HFFc6 (cell line): Measurements from ENCODE around the gene CREG1. TPM values are rescaled to one million over a fixed set of nuclear protein-coding genes. Genes with fewer than 3 reads are reported as not detected.

Experiments
- DNase-seq: peaks from one replicate; pipeline ENCODE4 v3.0.0-alpha.2; 2018
- H3K27ac Mint-ChIP-seq: 2 replicates; pipeline ENCODE4 v1.8.0; 2020; ENCODE audit warnings: mild to moderate bottlenecking, mixed read lengths
- H3K27me3 Mint-ChIP-seq: 2 replicates; pipeline ENCODE4 v1.8.0; 2021; ENCODE audit warnings: mild to moderate bottlenecking, moderate library complexity, mixed read lengths; ENCODE audit not compliant: insufficient read depth
- H3K36me3 Mint-ChIP-seq: 2 replicates; pipeline ENCODE4 v1.8.0; 2021; ENCODE audit warnings: low read depth, mixed read lengths
- H3K4me1 Mint-ChIP-seq: 2 replicates; pipeline ENCODE4 v1.8.0; 2020; ENCODE audit warnings: low read depth, mixed read lengths
- H3K4me3 Mint-ChIP-seq: 2 replicates; pipeline ENCODE4 v1.8.0; 2020; ENCODE audit warnings: mild to moderate bottlenecking, moderate library complexity, mixed read lengths
- H3K9me3 Mint-ChIP-seq: 2 replicates; pipeline ENCODE4 v1.8.0; 2020; ENCODE audit warnings: mild to moderate bottlenecking, mixed read lengths
- CTCF ChIP-seq: fragments of 200-600 bp; sonication (generic); IDR thresholded peaks from 2 replicates; pipeline ENCODE4 v1.5.0; 2021; ENCODE audit warnings: antibody characterized with exemption, mild to moderate bottlenecking
- total RNA-seq, 6 experiments: library from RNA; stranded (reverse); fragmentation: NEBNext Ultra II Directional; extraction: Animal tissue kit (Norgen Biotek cat#: 25700); gene quantifications; 2 replicates in 1 of 6; 3 replicates in 5 of 6; pipeline ENCODE4 v1.2.3, GENCODE V29; 2021

CREG1 gene
- total RNA-seq, 6 experiments from 2014 or later = 13.6 to 21.7 (median 16.7) TPM

- TF ChIP-seq CTCF = no peak
- no peak for DNase-seq
- peaks cover 5% of the 10 kb centered on the region; the same call in 1 of the 2 replicates for H3K4me1 Mint-ChIP-seq
- no peaks in the 10 kb centered on the region for H3K9me3 Mint-ChIP-seq
- H3K4me3 Mint-ChIP-seq = no peak overlapping the region
- H3K27ac Mint-ChIP-seq = no peak overlapping the region
- H3K27me3 Mint-ChIP-seq = peaks cover 15% of the 10 kb centered on the region
- no peaks in the 10 kb centered on the region for H3K36me3 Mint-ChIP-seq
These were observed 37.7 kb downstream of the CREG1 start for GRCh38 chr1:167515893-167516321.

DNA sequence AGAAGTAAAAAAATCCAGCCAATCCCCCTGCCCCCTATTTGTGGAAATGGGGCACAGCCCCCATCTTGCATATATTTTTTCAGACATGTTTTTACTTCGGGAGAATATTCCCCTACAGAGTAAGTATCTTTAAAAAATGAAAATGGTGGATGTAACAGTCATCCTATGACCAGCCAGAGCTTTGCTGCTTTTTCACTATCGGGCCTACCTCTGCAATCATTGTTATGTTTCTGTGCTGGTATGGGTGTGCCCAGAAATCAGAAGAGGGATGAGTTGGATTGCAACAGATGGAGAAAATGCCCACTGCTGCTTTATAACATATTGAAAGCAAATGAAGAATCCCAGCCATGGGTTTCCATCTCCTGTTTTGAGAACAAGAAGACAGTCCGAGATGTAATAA, 38.1 kb downstream of the CREG1 start:
- DNase-seq = no peak
- Mint-ChIP-seq H3K4me1 (peaks cover 5% of the 10 kb centered on the region; the same call in 1 of the 2 replicates), H3K9me3 (no peaks in the 10 kb centered on the region), H3K27ac (no peak overlapping the region), H3K4me3 (no peak overlapping the region), H3K27me3 (peaks cover 20% of the 10 kb centered on the region), H3K36me3 (no peaks in the 10 kb centered on the region)
- TF ChIP-seq CTCF = no peak

DNA sequence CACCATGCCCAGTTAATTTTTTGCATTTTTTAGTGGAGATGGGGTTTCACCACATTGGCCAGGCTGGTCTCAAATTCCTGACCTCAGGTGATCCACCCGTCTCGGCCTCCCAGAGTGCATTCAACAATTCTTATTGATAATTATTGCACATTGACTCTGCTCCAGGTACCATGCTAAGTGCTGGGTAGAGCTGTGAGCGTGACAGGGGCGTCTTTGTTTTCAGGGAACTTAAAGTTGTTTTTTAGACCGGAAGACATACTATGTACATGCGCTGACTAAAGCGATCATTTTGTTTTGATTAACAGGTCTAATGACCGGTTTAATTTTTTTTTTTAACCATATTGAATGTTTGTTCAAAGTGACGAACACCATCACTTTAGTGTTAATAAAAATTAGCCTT, 39.3 kb downstream of the CREG1 start:
- Mint-ChIP-seq H3K27me3 (peaks cover 27% of the 10 kb centered on the region), H3K4me1 (peaks cover 5% of the 10 kb centered on the region; the same call in 1 of the 2 replicates), H3K36me3 (no peaks in the 10 kb centered on the region), H3K27ac (no peak overlapping the region), H3K9me3 (no peaks in the 10 kb centered on the region), H3K4me3 (no peak overlapping the region)
- DNase-seq = no peak
- no peak for TF ChIP-seq CTCF

- no peaks in the 10 kb centered on the region for H3K36me3 Mint-ChIP-seq
- H3K9me3 Mint-ChIP-seq = no peaks in the 10 kb centered on the region
- H3K4me1 Mint-ChIP-seq = peaks cover 2% of the 10 kb centered on the region; the same call in 1 of the 2 replicates
- no peak for DNase-seq
- no peak overlapping the region for H3K4me3 Mint-ChIP-seq
- TF ChIP-seq CTCF = no peak
- H3K27me3 Mint-ChIP-seq = peaks cover 24% of the 10 kb centered on the region
- no peak overlapping the region for H3K27ac Mint-ChIP-seq
These were observed 41.4 kb downstream of the CREG1 start for GRCh38 chr1:167512046-167512654.

- Mint-ChIP-seq H3K36me3 (no peaks in the 10 kb centered on the region), H3K27me3 (peaks cover 23% of the 10 kb centered on the region), H3K9me3 (no peaks in the 10 kb centered on the region), H3K4me3 (no peak overlapping the region), H3K4me1 (no peaks in the 10 kb centered on the region), H3K27ac (no peak overlapping the region)
- TF ChIP-seq CTCF = no peak
- no peak for DNase-seq
These were observed 42.1 kb downstream of the CREG1 start for GRCh38 chr1:167511374-167511986.
